GM12874 (cell line): ENCODE data around the gene ITPA.

Experiments
- CTCF ChIP-seq: IDR thresholded peaks from 2 replicates; pipeline ENCODE4 v1.5.1; 2011; ENCODE audit warnings: low read depth, mild to moderate bottlenecking, control low read depth, low read length, moderate library complexity; ENCODE audit not compliant: insufficient read depth

ITPA gene

GRCh38 chr20:3190681-3191111, 18.6 kb upstream of the ITPA start:
- TF ChIP-seq CTCF: no peak

DNA sequence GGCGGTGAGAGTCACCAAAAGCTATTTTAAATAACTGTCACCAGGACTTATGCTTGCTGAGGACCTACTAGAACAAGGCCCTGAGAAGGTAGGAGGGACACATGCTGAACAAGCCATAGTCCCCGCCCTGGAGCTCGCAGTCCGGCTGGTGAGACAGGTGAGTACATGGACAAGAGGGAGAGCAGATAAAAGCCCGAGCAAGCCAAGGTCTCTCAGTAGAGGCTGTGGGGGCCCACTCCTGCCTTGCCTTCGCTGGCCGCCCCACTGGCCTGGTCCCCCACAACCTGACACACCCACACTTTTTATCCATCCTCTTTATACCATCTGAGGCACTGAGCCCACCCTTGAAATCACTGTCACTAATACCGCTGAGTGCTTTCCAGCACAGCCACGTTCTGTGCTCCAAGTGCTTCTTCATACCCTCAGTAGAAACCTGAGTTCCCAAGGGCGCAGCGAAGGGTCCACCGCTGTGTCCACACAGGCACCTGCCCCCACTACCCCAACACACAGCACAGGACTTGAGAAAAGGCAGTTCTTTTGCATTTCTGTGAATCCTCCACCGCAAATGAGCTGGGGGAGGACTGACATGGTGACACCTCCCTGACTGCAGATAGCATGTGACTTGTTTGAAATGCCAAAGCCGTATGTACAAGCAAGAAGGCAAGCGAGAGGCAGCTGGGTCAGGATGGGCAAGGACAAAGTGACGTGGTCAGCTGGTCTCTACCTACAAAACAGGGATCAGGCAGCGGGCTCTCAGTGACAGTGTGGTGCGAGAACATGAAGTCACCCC, 16.9 kb upstream of the ITPA start:
- no peak for TF ChIP-seq CTCF

GRCh38 chr20:3193806-3194616, 15.3 kb upstream of the ITPA start:
- no peak for TF ChIP-seq CTCF

GRCh38 chr20:3194617-3195280, 14.5 kb upstream of the ITPA start:
- TF ChIP-seq CTCF: no peak

DNA sequence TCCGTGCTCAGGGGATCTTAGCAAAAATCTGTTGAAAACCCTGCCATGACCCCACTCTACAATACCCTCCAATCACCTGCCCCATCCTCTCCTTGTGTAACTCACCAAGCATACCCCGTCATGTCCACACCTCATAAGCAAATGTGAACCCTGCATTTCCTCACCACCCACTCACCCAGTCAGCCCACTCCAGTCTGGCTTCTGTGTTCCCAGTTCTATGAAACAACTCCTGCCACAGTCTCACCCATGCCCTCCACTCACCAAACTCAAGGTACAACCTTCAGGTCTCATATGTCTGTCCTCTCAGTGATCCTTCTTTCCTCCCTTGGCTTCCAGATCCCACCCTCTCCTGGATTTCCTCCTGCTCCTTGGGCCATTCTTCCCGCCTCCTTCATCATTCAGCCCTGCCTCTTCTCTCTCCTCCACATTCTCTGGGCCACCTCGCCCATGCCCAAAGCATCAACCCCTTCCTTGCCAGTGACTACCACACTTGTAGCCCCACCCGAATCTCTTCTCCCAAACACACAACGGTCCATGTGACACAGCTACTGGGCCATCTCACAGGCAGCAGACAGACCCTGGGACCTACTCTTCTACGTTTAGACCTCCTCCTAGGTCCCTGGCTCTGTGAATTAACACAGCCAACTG, 13.6 kb upstream of the ITPA start:
- no peak for TF ChIP-seq CTCF

GRCh38 chr20:3199206-3199605, 10.1 kb upstream of the ITPA start:
- no peak for TF ChIP-seq CTCF
